HepG2 (cell line): ENCODE data around the gene FUT8.

Experiments used
- AHR ChIP-seq: IDR thresholded peaks from 2 replicates; pipeline ENCODE4 v1.6.1; 2018; ENCODE audit warnings: missing genetic modification reagents, missing compliant biosample characterization
- ASH2L ChIP-seq: fragments of 300-600, 200-600 bp; sonication (generic); IDR thresholded peaks from 2 replicates; pipeline ENCODE4 v1.7.0; 2017; ENCODE audit warnings: low read depth, mild to moderate bottlenecking, moderate library complexity, mixed read lengths, low read length; ENCODE audit not compliant: insufficient read length
- CTCF ChIP-seq: sonication (generic); formaldehyde crosslinking; IDR thresholded peaks from 2 replicates; pipeline ENCODE4 v1.5.0; 2020; ENCODE audit warnings: mild to moderate bottlenecking, missing genetic modification reagents, moderate library complexity
- ESRRA ChIP-seq: sonication (generic); formaldehyde crosslinking; IDR thresholded peaks from 2 replicates; pipeline ENCODE4 v1.5.1; 2020; ENCODE audit warnings: mild to moderate bottlenecking, low read depth, missing genetic modification reagents
- HOXA9 ChIP-seq: sonication (generic); formaldehyde crosslinking; IDR thresholded peaks from 2 replicates; pipeline ENCODE4 v1.8.1; 2022; ENCODE audit warnings: missing genetic modification reagents, mild to moderate bottlenecking, moderate library complexity, borderline replicate concordance
- MXI1 ChIP-seq: IDR thresholded peaks from 3 replicates; pipeline ENCODE4 v1.6.1; 2012; ENCODE audit warnings: low read depth, low read length, inconsistent platforms, borderline replicate concordance
- POLR2A ChIP-seq, 2 experiments: IDR thresholded peaks; 2 replicates each; pipeline ENCODE4 v1.6.1; 2011; ENCODE audit warnings: low read depth in 2 of 2, low read length in 2 of 2, mild to moderate bottlenecking in 1 of 2, moderate library complexity in 1 of 2; ENCODE audit not compliant: insufficient read depth in 1 of 2
- SAFB2 ChIP-seq: sonication (generic); formaldehyde crosslinking; IDR thresholded peaks from 2 replicates; pipeline ENCODE4 v1.5.1; 2020; ENCODE audit warnings: missing genetic modification reagents, low read depth, mild to moderate bottlenecking, borderline replicate concordance
- SAP130 ChIP-seq: IDR thresholded peaks from 2 replicates; pipeline ENCODE4 v1.6.1; 2016; ENCODE audit warnings: low read depth
- ZNF281 ChIP-seq: sonication (generic); formaldehyde crosslinking; IDR thresholded peaks from 2 replicates; pipeline ENCODE4 v1.4.0; 2020; ENCODE audit warnings: missing genetic modification reagents, borderline replicate concordance
- ZNF639 ChIP-seq: conservative IDR thresholded peaks from 2 replicates; pipeline ENCODE4 v1.6.1; 2018; ENCODE audit warnings: missing genetic modification reagents

GRCh38 chr14:65604936-65605335 is 192.4 kb downstream of the FUT8 start:
- no peak for TF ChIP-seq POLR2A (IDR thresholded peaks at IDR 0.05; ENCODE audit: insufficient read depth in 1 of 2, low read depth in 2 of 2, low read length in 2 of 2)
- no peak for TF ChIP-seq ASH2L
- TF ChIP-seq SAP130 (CRISPR knock-in tag): no peak
- TF ChIP-seq ESRRA (CRISPR knock-in tag): no peak
- TF ChIP-seq CTCF: no peak
- TF ChIP-seq MXI1: no peak
- TF ChIP-seq ZNF639 (CRISPR knock-in tag): no peak
- no peak for TF ChIP-seq AHR (CRISPR knock-in tag)
- no peak for TF ChIP-seq ZNF281 (CRISPR knock-in tag)
- TF ChIP-seq SAFB2 (CRISPR knock-in tag): no peak
- no peak for TF ChIP-seq HOXA9 (CRISPR knock-in tag)
